Uterus (tissue), 2 donors: ENCODE measurements around the gene INPP4A.

ENCODE experiments used
- CTCF ChIP-seq, 4 experiments: fragments of 200-600 bp in 2 of 4; fragments of 450-650 bp in 2 of 4; sonication (generic) in 2 of 4; IDR thresholded peaks; one replicate each; pipeline ENCODE4 v1.5.1; 2016 to 2019; ENCODE audit warnings: antibody characterized with exemption in 4 of 4, mild to moderate bottlenecking in 2 of 4, moderate library complexity in 1 of 4
- POLR2A ChIP-seq, 2 donors: fragments of 450-650 bp; IDR thresholded peaks; one replicate each; pipeline ENCODE4 v1.6.1; 2016; ENCODE audit warnings: antibody characterized with exemption in 2 of 2, mild to moderate bottlenecking in 1 of 2, moderate library complexity in 1 of 2

GRCh38 chr2:98598781-98599428, 154.2 kb downstream of the INPP4A start:
- TF ChIP-seq CTCF (IDR thresholded peaks at IDR 0.05), result no peak
- no peak for TF ChIP-seq POLR2A (IDR thresholded peaks at IDR 0.05)
